Activated naive CD4-positive, alpha-beta T cell treated with Interleukin-2 at 50 U/mL for 16 hours (primary cell): ENCODE data around the gene PBLD.

Experiments used
- DNase-seq: peaks from one replicate; pipeline ENCODE4 v3.0.0-alpha.2; 2020

The PBLD gene

GRCh38 chr10:68332259-68333057, at the start of gene PBLD:
Gene PBLD, minus strand, starts transcription at chr10:68332928. Its CDS starts 26,084 bp downstream, at chr10:68306844.
- DNase-seq = peak; percentile 64

GRCh38 chr10:68371604-68372003, 38.9 kb upstream of the PBLD start:
- DNase-seq = no peak

GRCh38 chr10:68367121-68367520, 34.4 kb upstream of the PBLD start:
- DNase-seq = no peak

- no peak for DNase-seq
Observed at GRCh38 chr10:68366600-68366999, 33.9 kb upstream of the PBLD start.

- DNase-seq = no peak
Observed at GRCh38 chr10:68365611-68366010, 32.9 kb upstream of the PBLD start.

- DNase-seq = no peak
Observed at GRCh38 chr10:68364101-68364886, 31.6 kb upstream of the PBLD start.

- DNase-seq = no peak
Observed at GRCh38 chr10:68362590-68362989, 29.9 kb upstream of the PBLD start.

- DNase-seq = no peak
Observed at GRCh38 chr10:68359189-68359588, 26.5 kb upstream of the PBLD start.

- no peak for DNase-seq
Observed at GRCh38 chr10:68353537-68353936, 20.8 kb upstream of the PBLD start.

- peak; percentile 44 for DNase-seq
Observed at GRCh38 chr10:68348265-68348741, 15.6 kb upstream of the PBLD start.

GRCh38 chr10:68346774-68347173, 14.0 kb upstream of the PBLD start:
- DNase-seq = no peak

GRCh38 chr10:68345621-68346020, 12.9 kb upstream of the PBLD start:
- DNase-seq = no peak

GRCh38 chr10:68342909-68343516, 10.3 kb upstream of the PBLD start:
- DNase-seq = no peak

- no peak for DNase-seq
Observed at GRCh38 chr10:68340358-68341080, 7.8 kb upstream of the PBLD start.

- no peak for DNase-seq
Observed at GRCh38 chr10:68336754-68337351, 4.1 kb upstream of the PBLD start.

- DNase-seq = no peak
Observed at GRCh38 chr10:68334672-68335467, 2.1 kb upstream of the PBLD start.

- DNase-seq = no peak
Observed at GRCh38 chr10:68333440-68334431, 1.0 kb upstream of the PBLD start.

- no peak for DNase-seq
Observed at GRCh38 chr10:68333058-68333395, 299 bp upstream of the PBLD start.

GRCh38 chr10:68331455-68332258, 1.1 kb downstream of the PBLD start, which contains the start of gene HNRNPH3:
Gene HNRNPH3, plus strand, starts transcription at chr10:68332064. Its CDS starts 5,158 bp downstream, at chr10:68337222.
- peak; percentile 98 for DNase-seq
